Cardiac muscle cell (in vitro differentiated cells and primary cell): ENCODE measurements around the gene BID. TPM values are rescaled to one million over a fixed set of nuclear protein-coding genes. Genes with fewer than 3 reads are reported as not detected.
A peak's percentile ranks its signal among the peaks of the same experiment; 100 is the strongest.

Experiments used
- DNase-seq, 2 donors: peaks; one replicate each; pipeline versions ENCODE4 v3.0.0 to v3.0.0-alpha.2; 2010 to 2017; ENCODE audit warnings: low read depth in 1 of 2, low spot score in 1 of 2
- H3K27ac ChIP-seq: fragments of 200-600 bp; sonication (generic); 2 replicates; pipeline ENCODE4 v1.5.1; 2016
- H3K27me3 ChIP-seq: fragments of 200-600 bp; sonication (generic); 2 replicates; pipeline ENCODE4 v1.6.0; 2016; ENCODE audit warnings: control low read depth
- H3K36me3 ChIP-seq: fragments of 200-600 bp; sonication (generic); 2 replicates; pipeline ENCODE4 v1.5.1; 2016; ENCODE audit warnings: control low read depth
- H3K4me1 ChIP-seq: fragments of 200-600 bp; sonication (generic); 2 replicates; pipeline ENCODE4 v1.8.1; 2017; ENCODE audit warnings: low read depth, mild to moderate bottlenecking, mixed run types
- H3K4me3 ChIP-seq: fragments of 200-600 bp; sonication (generic); 2 replicates; pipeline ENCODE4 v1.5.1; 2016; ENCODE audit warnings: mild to moderate bottlenecking
- H3K9me3 ChIP-seq: fragments of 200-600 bp; sonication (generic); 2 replicates; pipeline ENCODE4 v1.5.1; 2017; ENCODE audit warnings: low read depth, mild to moderate bottlenecking, control low read depth
- polyA plus RNA-seq: library from polyadenylated mRNA; unstranded; fragments of >200 nt; fragmentation: Nextera tagmentation; extraction: Ambion mirVana; gene quantifications from 2 replicates; pipeline ENCODE4 v1.2.1, GENCODE V29; 2016
- total RNA-seq: library from RNA; depleted of rRNA; stranded (reverse); fragments of >200 nt; gene quantifications from 2 replicates; pipeline ENCODE4 v1.2.3, GENCODE V29; 2016
- TF ChIP-seq, protein P1 (sequence below): IDR thresholded peaks from 2 replicates; pipeline ENCODE4 v1.5.1; 2012; ENCODE audit warnings: low read depth, mild to moderate bottlenecking, low read length

The BID gene
- total and polyA plus RNA-seq, 2 experiments from 2014 or later: 30.8 to 57.7 TPM

DNA sequence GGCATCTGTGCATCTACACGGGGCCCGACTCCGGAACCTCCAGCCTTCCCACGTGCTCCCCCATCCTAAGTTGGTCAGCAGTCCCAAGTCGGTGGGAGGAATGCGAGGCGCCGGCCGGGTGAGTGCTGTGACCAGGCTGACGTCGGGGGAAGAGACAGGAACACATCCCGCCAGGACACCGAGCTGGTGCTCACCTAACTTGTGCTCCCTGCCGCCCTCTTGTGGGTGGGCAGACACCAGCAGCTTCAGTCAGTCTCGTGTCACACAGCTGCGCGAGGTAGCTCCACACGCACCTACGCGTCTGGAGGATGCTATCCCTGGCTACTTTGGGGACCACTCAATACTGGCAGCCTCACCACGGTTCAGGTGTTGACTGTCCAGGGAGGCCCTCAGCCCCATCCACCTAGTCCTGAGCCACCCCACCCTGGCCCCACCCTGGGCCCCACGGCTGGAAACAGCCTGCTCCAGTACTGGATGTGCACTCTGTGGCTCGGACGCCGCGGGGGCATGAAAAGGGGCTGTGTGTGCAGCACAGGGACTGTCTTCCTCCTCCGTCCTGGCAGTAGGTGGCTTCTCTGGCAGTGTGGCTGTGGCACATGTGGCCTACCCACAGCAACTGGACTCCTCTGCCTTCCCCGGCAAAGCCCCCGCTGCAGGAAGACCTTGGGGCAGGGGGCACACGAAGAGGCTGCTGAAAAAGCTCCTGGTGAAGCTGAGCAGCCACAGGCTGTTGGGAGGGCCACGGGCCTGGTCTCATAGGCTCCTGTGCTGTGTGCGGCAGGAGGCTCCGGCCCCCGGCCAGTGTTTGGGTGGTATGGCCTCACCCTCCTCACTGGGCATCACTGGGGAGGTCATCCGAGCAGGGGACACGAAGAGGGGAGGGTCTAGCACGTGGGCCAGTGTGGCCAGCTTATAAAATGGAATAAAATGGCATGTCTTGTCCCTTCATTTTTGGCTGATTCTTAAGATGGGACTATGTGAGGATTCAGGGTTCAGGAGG, 11.2 kb upstream of the BID start:
- H3K4me1 ChIP-seq: peaks cover 6% of the 10 kb centered on the region
- H3K27me3 ChIP-seq: no peaks in the 10 kb centered on the region
- no peak overlapping the region for H3K27ac ChIP-seq
- no peaks in the 10 kb centered on the region for H3K9me3 ChIP-seq
- peaks cover 13% of the 10 kb centered on the region for H3K36me3 ChIP-seq
- TF ChIP-seq, protein P1, sequence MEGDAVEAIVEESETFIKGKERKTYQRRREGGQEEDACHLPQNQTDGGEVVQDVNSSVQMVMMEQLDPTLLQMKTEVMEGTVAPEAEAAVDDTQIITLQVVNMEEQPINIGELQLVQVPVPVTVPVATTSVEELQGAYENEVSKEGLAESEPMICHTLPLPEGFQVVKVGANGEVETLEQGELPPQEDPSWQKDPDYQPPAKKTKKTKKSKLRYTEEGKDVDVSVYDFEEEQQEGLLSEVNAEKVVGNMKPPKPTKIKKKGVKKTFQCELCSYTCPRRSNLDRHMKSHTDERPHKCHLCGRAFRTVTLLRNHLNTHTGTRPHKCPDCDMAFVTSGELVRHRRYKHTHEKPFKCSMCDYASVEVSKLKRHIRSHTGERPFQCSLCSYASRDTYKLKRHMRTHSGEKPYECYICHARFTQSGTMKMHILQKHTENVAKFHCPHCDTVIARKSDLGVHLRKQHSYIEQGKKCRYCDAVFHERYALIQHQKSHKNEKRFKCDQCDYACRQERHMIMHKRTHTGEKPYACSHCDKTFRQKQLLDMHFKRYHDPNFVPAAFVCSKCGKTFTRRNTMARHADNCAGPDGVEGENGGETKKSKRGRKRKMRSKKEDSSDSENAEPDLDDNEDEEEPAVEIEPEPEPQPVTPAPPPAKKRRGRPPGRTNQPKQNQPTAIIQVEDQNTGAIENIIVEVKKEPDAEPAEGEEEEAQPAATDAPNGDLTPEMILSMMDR: peak; percentile 60
- DNase-seq: peak in 1 of 2 donors; percentile 38
- H3K4me3 ChIP-seq: no peak overlapping the region

DNA sequence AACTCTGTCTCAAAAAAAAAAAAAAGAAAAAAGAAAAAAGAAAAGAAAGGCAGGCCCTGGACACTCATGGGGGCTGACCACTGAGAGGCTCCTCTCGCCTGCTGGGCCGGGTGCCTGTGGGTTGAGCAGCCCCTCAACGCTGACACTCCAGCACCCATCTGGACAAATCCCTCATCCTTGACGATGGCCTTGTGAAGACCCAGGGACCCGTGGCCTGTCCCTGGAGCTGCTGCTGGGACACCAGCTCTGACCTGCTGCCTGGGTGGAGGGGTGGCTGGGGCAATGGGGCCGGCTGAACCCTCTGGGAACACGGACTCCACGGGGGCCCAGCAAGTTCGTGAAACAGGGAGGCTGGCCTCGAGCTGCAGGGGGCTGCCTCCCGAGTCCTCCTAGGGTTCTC, 10.5 kb upstream of the BID start:
- Histone ChIP-seq H3K36me3 (peaks cover 8% of the 10 kb centered on the region), H3K4me3 (no peak overlapping the region), H3K27me3 (no peaks in the 10 kb centered on the region), H3K9me3 (no peaks in the 10 kb centered on the region), H3K4me1 (peaks cover 10% of the 10 kb centered on the region), H3K27ac (no peak overlapping the region)
- DNase-seq: no peak
- TF ChIP-seq, protein P1: no peak

GRCh38 chr22:17783773-17784480, 9.7 kb upstream of the BID start:
- TF ChIP-seq, protein P1: no peak
- no peak for DNase-seq
- Histone ChIP-seq H3K27ac (no peak overlapping the region), H3K27me3 (no peaks in the 10 kb centered on the region), H3K4me3 (no peak overlapping the region), H3K4me1 (peaks cover 10% of the 10 kb centered on the region), H3K36me3 (peaks cover 5% of the 10 kb centered on the region), H3K9me3 (no peaks in the 10 kb centered on the region)

GRCh38 chr22:17783312-17783711, 9.0 kb upstream of the BID start:
- H3K4me1 ChIP-seq: peaks cover 10% of the 10 kb centered on the region
- no peak overlapping the region for H3K27ac ChIP-seq
- no peak overlapping the region for H3K4me3 ChIP-seq
- peaks cover under 1% of the 10 kb centered on the region for H3K36me3 ChIP-seq
- no peaks in the 10 kb centered on the region for H3K27me3 ChIP-seq
- DNase-seq: peak in 1 of 2 donors; percentile 42
- H3K9me3 ChIP-seq: no peaks in the 10 kb centered on the region
- TF ChIP-seq, protein P1: no peak

GRCh38 chr22:17782621-17783020, 8.4 kb upstream of the BID start:
- no peak for DNase-seq
- Histone ChIP-seq H3K27ac (no peak overlapping the region), H3K4me3 (no peak overlapping the region), H3K27me3 (no peaks in the 10 kb centered on the region), H3K36me3 (no peaks in the 10 kb centered on the region), H3K4me1 (peaks cover 10% of the 10 kb centered on the region), H3K9me3 (no peaks in the 10 kb centered on the region)
- TF ChIP-seq, protein P1: no peak
